Endothelial cell of umbilical vein (primary cell): ENCODE data around the gene SLC12A1. TPM values are rescaled to one million over a fixed set of nuclear protein-coding genes. Genes with fewer than 3 reads are reported as not detected.

Experiments
- BruUV-seq: library from RNA; stranded (reverse); fragments of 400-500 nt; replicated peaks from 2 replicates; lab custom pipeline; 2021; lab: Mats Ljungman, UMichigan
- CTCF ChIA-PET: fragments of 300-600, 350-600 bp; sonication (Branson Sonifier 250); formaldehyde crosslinking; loops from one replicate; lab custom pipeline; 2021; ENCODE audit warnings: antibody characterized with exemption, inconsistent platforms; lab: Charles Lee
- POLR2A ChIA-PET: fragments of 300-600, 350-600 bp; sonication (Branson Sonifier 250); formaldehyde crosslinking; loops from one replicate; lab custom pipeline; 2021; ENCODE audit warnings: antibody characterized with exemption, inconsistent platforms; lab: Charles Lee
- DNase-seq: peaks from one replicate; pipeline ENCODE4 v3.0.0-alpha.2; 2011; ENCODE audit warnings: low read depth, low spot score
- FAIRE-seq: peaks from 2 replicates; lab custom pipeline; 2011; peaks lifted over from hg19 to GRCh38; lab: Jason Lieb, UNC
- H2AFZ ChIP-seq: 2 replicates; pipeline ENCODE4 v1.6.0; 2012; ENCODE audit warnings: low read depth, low read length, control low read depth, inconsistent platforms
- H3K27ac ChIP-seq: 2 replicates; pipeline ENCODE4 v1.5.1; 2011; ENCODE audit warnings: low read depth, mild to moderate bottlenecking, control low read depth, low read length, moderate library complexity; ENCODE audit not compliant: insufficient read depth
- H3K27me3 ChIP-seq, 2 experiments: 2 replicates each; pipeline versions ENCODE4 v1.6.0 to v1.6.1; 2011; ENCODE audit warnings: low read length in 2 of 2, mixed read lengths in 1 of 2; ENCODE audit not compliant: control insufficient read depth in 2 of 2, insufficient read depth in 2 of 2
- H3K36me3 ChIP-seq, 2 experiments: 2 replicates in 1 of 2; 3 replicates in 1 of 2; pipeline ENCODE4 v1.5.1; 2011; ENCODE audit warnings: low read length in 2 of 2, mild to moderate bottlenecking in 1 of 2, moderate library complexity in 1 of 2; ENCODE audit not compliant: control insufficient read depth in 2 of 2, insufficient read depth in 2 of 2; ENCODE audit errors: extremely low read depth in 1 of 2
- H3K4me1 ChIP-seq: 3 replicates; pipeline ENCODE4 v1.5.1; 2011; ENCODE audit warnings: mild to moderate bottlenecking, low read length; ENCODE audit not compliant: control insufficient read depth, insufficient read depth; ENCODE audit errors: extremely low read depth
- H3K4me2 ChIP-seq: 2 replicates; pipeline ENCODE4 v1.6.1; 2011; ENCODE audit warnings: low read length, control low read depth, mixed read lengths; ENCODE audit not compliant: insufficient read depth
- H3K4me3 ChIP-seq, 3 experiments: fragments of 200-600 bp in 1 of 3; sonication (generic), shearing (Covaris generic) in 1 of 3; replicated peaks in 1 of 3; 2 replicates each; pipeline ENCODE4 v1.5.1; 2011 to 2016; ENCODE audit warnings: control low read depth in 3 of 3, low read length in 3 of 3, mild to moderate bottlenecking in 2 of 3, inconsistent platforms in 1 of 3, low read depth in 1 of 3, moderate library complexity in 1 of 3; ENCODE audit not compliant: insufficient read depth in 1 of 3
- H3K79me2 ChIP-seq: 2 replicates; pipeline ENCODE4 v1.6.0; 2012; ENCODE audit warnings: low read length, inconsistent platforms; ENCODE audit not compliant: control insufficient read depth, insufficient read depth
- H3K9ac ChIP-seq: replicated peaks from 2 replicates; pipeline ENCODE3; 2011; ENCODE audit warnings: low read length, control low read depth; ENCODE audit not compliant: insufficient read depth; ENCODE audit errors: extremely low read depth
- H3K9me1 ChIP-seq: replicated peaks from 3 replicates; pipeline ENCODE4 v1.6.0; 2011; ENCODE audit warnings: mild to moderate bottlenecking, low read length; ENCODE audit not compliant: control insufficient read depth, insufficient read depth; ENCODE audit errors: extremely low read depth
- H3K9me3 ChIP-seq: replicated peaks from 2 replicates; pipeline ENCODE4 v1.5.1; 2012; ENCODE audit warnings: low read length, inconsistent platforms; ENCODE audit not compliant: control insufficient read depth, insufficient read depth
- H4K20me1 ChIP-seq: replicated peaks from 2 replicates; pipeline ENCODE3; 2011; ENCODE audit warnings: mild to moderate bottlenecking, low read length; ENCODE audit not compliant: control insufficient read depth, insufficient read depth; ENCODE audit errors: extremely low read depth
- CTCF ChIP-seq, 2 donors: IDR thresholded peaks; 1 replicate in 1 of 2; 2 replicates in 1 of 2; pipeline ENCODE4 v1.5.1; 2011; ENCODE audit warnings: low read length in 2 of 2, mild to moderate bottlenecking in 2 of 2, moderate library complexity in 2 of 2, control low read depth in 1 of 2, inconsistent platforms in 1 of 2, low read depth in 1 of 2; ENCODE audit not compliant: insufficient read depth in 1 of 2; ENCODE audit errors: extremely low read depth in 1 of 2
- EZH2 ChIP-seq: IDR thresholded peaks from 2 replicates; pipeline ENCODE4 v1.6.1; 2012; ENCODE audit warnings: borderline replicate concordance, low read depth, mild to moderate bottlenecking, moderate library complexity, low read length, inconsistent platforms; ENCODE audit not compliant: severe bottlenecking
- FOS ChIP-seq: IDR thresholded peaks from 2 replicates; pipeline ENCODE4 v1.6.1; 2011; ENCODE audit warnings: mild to moderate bottlenecking, low read length, moderate library complexity, borderline replicate concordance; ENCODE audit not compliant: insufficient read depth
- GATA2 ChIP-seq: IDR thresholded peaks from 2 replicates; pipeline ENCODE4 v1.7.0; 2011; ENCODE audit warnings: low read depth, mild to moderate bottlenecking, moderate library complexity, mixed read lengths, low read length; ENCODE audit not compliant: insufficient read length, insufficient read depth
- JUN ChIP-seq: IDR thresholded peaks from 2 replicates; pipeline ENCODE4 v1.6.1; 2011; ENCODE audit warnings: borderline replicate concordance, low read depth; ENCODE audit not compliant: insufficient read length, insufficient read depth
- MAX ChIP-seq: IDR thresholded peaks from 2 replicates; pipeline ENCODE4 v1.6.1; 2011; ENCODE audit not compliant: insufficient read depth, insufficient read length
- MYC ChIP-seq: IDR thresholded peaks from one replicate; pipeline ENCODE4 v1.6.1; 2011; ENCODE audit warnings: mild to moderate bottlenecking, low read depth, low read length
- POLR2A ChIP-seq: IDR thresholded peaks from 2 replicates; pipeline ENCODE4 v1.6.1; 2012; ENCODE audit warnings: low read depth, mild to moderate bottlenecking, control low read depth, low read length
- POLR2AphosphoS5 ChIP-seq: IDR thresholded peaks from 2 replicates; pipeline ENCODE4 v1.6.1; 2012; ENCODE audit warnings: low read depth, mild to moderate bottlenecking, control low read depth, low read length, moderate library complexity; ENCODE audit not compliant: insufficient read depth
- dilution Hi-C: fragments of 300-500 bp; cut with MboI; formaldehyde crosslinking; loops from one replicate; pipeline ENCODE4 v1.15.0; 2019; ENCODE audit warnings: low sequenced_read_pairs; ENCODE audit not compliant: extremely low pct_ligation_motif_present
- intact Hi-C: fragments of 100-400 bp; cut with micrococcal nuclease; formaldehyde crosslinking; loops from one replicate; pipeline ENCODE4 v1.10.0; 2022
- polyA plus RNA-seq, 4 experiments: library from polyadenylated mRNA; depleted of rRNA in 3 of 4; stranded (reverse) in 3 of 4; unstranded in 1 of 4; fragments of >200 nt; gene quantifications; 2 replicates each; pipeline versions ENCODE4 v1.2.1 to v1.2.3, GENCODE V29; 2011 to 2012; ENCODE audit warnings: missing spikeins in 1 of 4
- total RNA-seq: library from RNA; stranded (reverse); gene quantifications from 2 replicates; pipeline ENCODE4 v1.2.3, GENCODE V29; 2021

The SLC12A1 gene
- total and polyA plus RNA-seq, 2 donors (not counting 3 experiments of a cell fraction or from before 2014, with no cell fraction given): not detected

GRCh38 chr15:48292458-48292857 lies 86.4 kb downstream of the SLC12A1 start:
- Histone ChIP-seq H3K4me3 (no peak overlapping the region), H3K4me2 (no peak overlapping the region), H3K9ac (no peak overlapping the region), H3K79me2 (no peaks in the 10 kb centered on the region), H3K27ac (no peak overlapping the region), H3K27me3 (peaks cover 0 to 1% of the 10 kb centered on the region in 2 experiments), H2AFZ (no peak overlapping the region), H3K9me3 (no peaks in the 10 kb centered on the region), H4K20me1 (no peaks in the 10 kb centered on the region), H3K9me1 (no peaks in the 10 kb centered on the region), H3K36me3 (no peaks in the 10 kb centered on the region), H3K4me1 (no peaks in the 10 kb centered on the region)
- POLR2A ChIA-PET: no interaction called here
- no peak for FAIRE-seq
- no peak for TF ChIP-seq POLR2A
- TF ChIP-seq MYC: no peak
- no peak for TF ChIP-seq MAX
- no peak for TF ChIP-seq JUN
- TF ChIP-seq FOS: no peak
- no peak for TF ChIP-seq EZH2
- no peak for TF ChIP-seq CTCF (IDR thresholded peaks at IDR 0.05; ENCODE audit: extremely low read depth in 1 of 2, insufficient read depth in 1 of 2, low read depth in 1 of 2, low read length in 2 of 2)
- TF ChIP-seq POLR2AphosphoS5: no peak
- TF ChIP-seq GATA2: no peak
- CTCF ChIA-PET: interaction anchor here (1.1 kb wide), 1 partner anchor 8 kb away, joined by 3 read pairs; no protein-coding TSS in a partner anchor
- no TSS peak for BruUV-seq
- no peak for DNase-seq
- intact Hi-C loops: no loop called here
- dilution Hi-C loops: no loop called here
